HUES6 (cell line): ENCODE results near the gene HMG20B.

ENCODE experiments used
- H3K27ac ChIP-seq: 2 replicates; pipeline ENCODE4 v1.7.0; 2013; ENCODE audit warnings: low read depth, mild to moderate bottlenecking, low read length, inconsistent platforms
- H3K27me3 ChIP-seq: 2 replicates; pipeline ENCODE4 v1.6.1; 2013; ENCODE audit warnings: low read length; ENCODE audit not compliant: control insufficient read depth, insufficient read depth
- H3K36me3 ChIP-seq: 2 replicates; pipeline ENCODE4 v1.6.1; 2013; ENCODE audit warnings: low read length; ENCODE audit not compliant: control insufficient read depth, insufficient read depth
- H3K4me1 ChIP-seq: 2 replicates; pipeline ENCODE4 v1.6.1; 2013; ENCODE audit warnings: low read length; ENCODE audit not compliant: control insufficient read depth, insufficient read depth
- H3K4me3 ChIP-seq: 2 replicates; pipeline ENCODE4 v1.5.1; 2013; ENCODE audit warnings: low read depth, low read length
- H3K9ac ChIP-seq: one replicate; pipeline ENCODE4 v1.6.1; 2013; ENCODE audit warnings: mild to moderate bottlenecking, low read length
- H3K9me3 ChIP-seq: 2 replicates; pipeline ENCODE4 v1.6.1; 2013; ENCODE audit warnings: low read depth, low read length; ENCODE audit not compliant: control insufficient read depth, insufficient read depth

The HMG20B gene

GRCh38 chr19:3537438-3538240 lies 35.1 kb upstream of the HMG20B start:
- no peak overlapping the region for H3K27ac ChIP-seq
- H3K4me1 ChIP-seq: peaks cover 5% of the 10 kb centered on the region; the same call in 1 of the 2 replicates
- H3K36me3 ChIP-seq: peaks cover 51% of the 10 kb centered on the region
- H3K9me3 ChIP-seq: no peaks in the 10 kb centered on the region
- no peaks in the 10 kb centered on the region for H3K27me3 ChIP-seq
- no peak overlapping the region for H3K9ac ChIP-seq
- H3K4me3 ChIP-seq: no peak overlapping the region

- H3K9me3 ChIP-seq: no peaks in the 10 kb centered on the region
- no peak overlapping the region for H3K4me3 ChIP-seq
- H3K9ac ChIP-seq: no peak overlapping the region
- no peaks in the 10 kb centered on the region for H3K27me3 ChIP-seq
- peaks cover 5% of the 10 kb centered on the region; the same call in 1 of the 2 replicates for H3K4me1 ChIP-seq
- peaks cover 46% of the 10 kb centered on the region for H3K36me3 ChIP-seq
- H3K27ac ChIP-seq: no peak overlapping the region
Measured at GRCh38 chr19:3538258-3538929, 34.4 kb upstream of the HMG20B start.

GRCh38 chr19:3538965-3539755 lies 33.6 kb upstream of the HMG20B start, which contains the start of gene TEKTIP1:
TSS of gene TEKTIP1 (plus strand) at chr19:3539174. CDS start at chr19:3539178, 4 bp downstream.
- Histone ChIP-seq H3K27me3 (no peaks in the 10 kb centered on the region), H3K36me3 (peaks cover 42% of the 10 kb centered on the region), H3K9me3 (no peaks in the 10 kb centered on the region), H3K27ac (no peak within 1 kb of the TSS), H3K9ac (no peak within 1 kb of the TSS), H3K4me3 (no peak within 1 kb of the TSS), H3K4me1 (peaks cover 5% of the 10 kb centered on the region; the same call in 1 of the 2 replicates)

GRCh38 chr19:3539756-3540118 lies 33.0 kb upstream of the HMG20B start:
- Histone ChIP-seq H3K9me3 (no peaks in the 10 kb centered on the region), H3K9ac (no peak overlapping the region), H3K4me1 (peaks cover 5% of the 10 kb centered on the region; the same call in 1 of the 2 replicates), H3K36me3 (peaks cover 36% of the 10 kb centered on the region), H3K27ac (no peak overlapping the region), H3K27me3 (no peaks in the 10 kb centered on the region), H3K4me3 (no peak overlapping the region)

GRCh38 chr19:3543150-3544057 lies 29.3 kb upstream of the HMG20B start:
- peaks cover 36% of the 10 kb centered on the region for H3K36me3 ChIP-seq

GRCh38 chr19:3544058-3544376 lies 28.7 kb upstream of the HMG20B start:
- Histone ChIP-seq H3K9me3 (no peaks in the 10 kb centered on the region), H3K4me1 (no peaks in the 10 kb centered on the region), H3K36me3 (peaks cover 34% of the 10 kb centered on the region), H3K27me3 (no peaks in the 10 kb centered on the region), H3K9ac (no peak overlapping the region), H3K27ac (no peak overlapping the region), H3K4me3 (no peak overlapping the region)

More at GRCh38 chr19:3543150-3544057, 29.3 kb upstream of the HMG20B start:
- no peak overlapping the region for H3K27ac ChIP-seq
- no peak overlapping the region for H3K9ac ChIP-seq
- peaks cover 5% of the 10 kb centered on the region; the same call in 1 of the 2 replicates for H3K4me1 ChIP-seq
- no peak overlapping the region for H3K4me3 ChIP-seq
- no peaks in the 10 kb centered on the region for H3K27me3 ChIP-seq
- no peaks in the 10 kb centered on the region for H3K9me3 ChIP-seq

- H3K9ac ChIP-seq: no peak overlapping the region
- no peak overlapping the region for H3K27ac ChIP-seq
- H3K4me3 ChIP-seq: no peak overlapping the region
- no peaks in the 10 kb centered on the region for H3K9me3 ChIP-seq
- H3K4me1 ChIP-seq: no peaks in the 10 kb centered on the region
- no peaks in the 10 kb centered on the region for H3K27me3 ChIP-seq
- peaks cover 30% of the 10 kb centered on the region for H3K36me3 ChIP-seq
Measured at GRCh38 chr19:3544742-3545668, 27.7 kb upstream of the HMG20B start.

- H3K36me3 ChIP-seq: peaks cover 30% of the 10 kb centered on the region
- no peak overlapping the region for H3K27ac ChIP-seq
Measured at GRCh38 chr19:3545669-3546034, 27.1 kb upstream of the HMG20B start.

GRCh38 chr19:3546119-3546518 lies 26.6 kb upstream of the HMG20B start:
- peaks cover 33% of the 10 kb centered on the region for H3K36me3 ChIP-seq
- no peaks in the 10 kb centered on the region for H3K9me3 ChIP-seq
- H3K27me3 ChIP-seq: no peaks in the 10 kb centered on the region
- no peak overlapping the region for H3K4me3 ChIP-seq
- H3K4me1 ChIP-seq: no peaks in the 10 kb centered on the region
- no peak overlapping the region for H3K27ac ChIP-seq
- H3K9ac ChIP-seq: no peak overlapping the region

More at GRCh38 chr19:3545669-3546034, 27.1 kb upstream of the HMG20B start:
- Histone ChIP-seq H3K9me3 (no peaks in the 10 kb centered on the region), H3K4me3 (no peak overlapping the region), H3K4me1 (no peaks in the 10 kb centered on the region), H3K27me3 (no peaks in the 10 kb centered on the region), H3K9ac (no peak overlapping the region)
